Ishikawa (cell line): ENCODE data around the gene ITSN2.

Experiments used
- CEBPB ChIP-seq: IDR thresholded peaks from 2 replicates; pipeline ENCODE4 v1.6.1; 2012
- CREB1 ChIP-seq: IDR thresholded peaks from 2 replicates; pipeline ENCODE4 v1.6.1; 2012; ENCODE audit warnings: low read depth
- EGR1 ChIP-seq: IDR thresholded peaks from 2 replicates; pipeline ENCODE4 v1.6.1; 2012
- EP300 ChIP-seq: IDR thresholded peaks from 2 replicates; pipeline ENCODE4 v1.6.1; 2012; ENCODE audit warnings: borderline replicate concordance
- NFIC ChIP-seq: IDR thresholded peaks from 2 replicates; pipeline ENCODE4 v1.6.1; 2012
- RAD21 ChIP-seq: IDR thresholded peaks from 2 replicates; pipeline ENCODE4 v1.6.1; 2012; ENCODE audit warnings: low read depth
- TAF1 ChIP-seq: IDR thresholded peaks from 2 replicates; pipeline ENCODE4 v1.6.1; 2012; ENCODE audit warnings: low read depth, mild to moderate bottlenecking
- TCF12 ChIP-seq: IDR thresholded peaks from 2 replicates; pipeline ENCODE4 v1.6.1; 2012; ENCODE audit warnings: low read depth
- TEAD4 ChIP-seq: IDR thresholded peaks from 2 replicates; pipeline ENCODE4 v1.6.1; 2012
- USF1 ChIP-seq: IDR thresholded peaks from 2 replicates; pipeline ENCODE4 v1.6.1; 2012
- ZBTB7A ChIP-seq: IDR thresholded peaks from 2 replicates; pipeline ENCODE4 v1.6.1; 2012; ENCODE audit warnings: low read depth
- TF ChIP-seq, protein P1 (sequence below): IDR thresholded peaks from 2 replicates; pipeline ENCODE4 v1.6.1; 2012
- TF ChIP-seq, protein P2 (sequence below): IDR thresholded peaks from 2 replicates; pipeline ENCODE4 v1.6.1; 2012; ENCODE audit warnings: low read depth, mild to moderate bottlenecking

DNA sequence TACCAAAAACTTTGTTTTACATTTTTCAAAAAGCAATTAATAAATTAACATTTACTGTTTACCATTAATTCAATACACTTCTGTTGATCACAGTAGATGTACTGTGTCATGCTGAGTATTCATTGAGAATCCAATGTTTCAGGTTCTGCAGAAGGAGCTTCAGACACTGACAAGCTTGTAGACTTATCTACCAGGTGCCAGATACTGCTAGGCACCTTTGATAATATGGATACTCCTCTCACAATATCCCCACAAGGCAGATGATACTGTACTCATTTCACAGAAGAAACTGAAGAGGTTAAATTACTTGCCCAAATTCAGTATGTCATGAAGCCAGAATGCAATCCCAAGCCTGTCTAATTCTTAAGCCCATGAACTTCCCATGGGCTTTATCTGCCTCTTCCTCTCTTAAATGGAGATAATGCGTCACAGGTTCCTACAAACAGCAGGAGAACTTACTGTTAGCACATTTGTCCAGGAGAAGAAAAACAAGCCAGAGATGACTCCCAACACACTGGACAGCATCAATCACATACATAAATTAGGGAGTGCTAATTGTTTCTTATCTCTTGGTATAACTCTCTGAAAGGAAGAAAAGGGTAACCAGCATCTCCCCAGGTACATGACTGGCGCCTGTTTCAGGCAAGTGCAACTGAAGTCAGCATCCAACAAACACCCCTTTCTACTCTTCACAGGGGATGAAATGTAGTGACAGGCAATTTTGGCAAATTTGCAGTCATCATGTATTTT, 27.4 kb downstream of the ITSN2 start:
- no peak for TF ChIP-seq USF1
- TF ChIP-seq TEAD4 = no peak
- no peak for TF ChIP-seq TAF1
- TF ChIP-seq, protein P1, sequence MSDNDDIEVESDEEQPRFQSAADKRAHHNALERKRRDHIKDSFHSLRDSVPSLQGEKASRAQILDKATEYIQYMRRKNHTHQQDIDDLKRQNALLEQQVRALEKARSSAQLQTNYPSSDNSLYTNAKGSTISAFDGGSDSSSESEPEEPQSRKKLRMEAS = no peak
- no peak for TF ChIP-seq ZBTB7A
- TF ChIP-seq RAD21 = no peak
- TF ChIP-seq EP300 = no peak
- TF ChIP-seq CEBPB = no peak
- TF ChIP-seq, protein P2, sequence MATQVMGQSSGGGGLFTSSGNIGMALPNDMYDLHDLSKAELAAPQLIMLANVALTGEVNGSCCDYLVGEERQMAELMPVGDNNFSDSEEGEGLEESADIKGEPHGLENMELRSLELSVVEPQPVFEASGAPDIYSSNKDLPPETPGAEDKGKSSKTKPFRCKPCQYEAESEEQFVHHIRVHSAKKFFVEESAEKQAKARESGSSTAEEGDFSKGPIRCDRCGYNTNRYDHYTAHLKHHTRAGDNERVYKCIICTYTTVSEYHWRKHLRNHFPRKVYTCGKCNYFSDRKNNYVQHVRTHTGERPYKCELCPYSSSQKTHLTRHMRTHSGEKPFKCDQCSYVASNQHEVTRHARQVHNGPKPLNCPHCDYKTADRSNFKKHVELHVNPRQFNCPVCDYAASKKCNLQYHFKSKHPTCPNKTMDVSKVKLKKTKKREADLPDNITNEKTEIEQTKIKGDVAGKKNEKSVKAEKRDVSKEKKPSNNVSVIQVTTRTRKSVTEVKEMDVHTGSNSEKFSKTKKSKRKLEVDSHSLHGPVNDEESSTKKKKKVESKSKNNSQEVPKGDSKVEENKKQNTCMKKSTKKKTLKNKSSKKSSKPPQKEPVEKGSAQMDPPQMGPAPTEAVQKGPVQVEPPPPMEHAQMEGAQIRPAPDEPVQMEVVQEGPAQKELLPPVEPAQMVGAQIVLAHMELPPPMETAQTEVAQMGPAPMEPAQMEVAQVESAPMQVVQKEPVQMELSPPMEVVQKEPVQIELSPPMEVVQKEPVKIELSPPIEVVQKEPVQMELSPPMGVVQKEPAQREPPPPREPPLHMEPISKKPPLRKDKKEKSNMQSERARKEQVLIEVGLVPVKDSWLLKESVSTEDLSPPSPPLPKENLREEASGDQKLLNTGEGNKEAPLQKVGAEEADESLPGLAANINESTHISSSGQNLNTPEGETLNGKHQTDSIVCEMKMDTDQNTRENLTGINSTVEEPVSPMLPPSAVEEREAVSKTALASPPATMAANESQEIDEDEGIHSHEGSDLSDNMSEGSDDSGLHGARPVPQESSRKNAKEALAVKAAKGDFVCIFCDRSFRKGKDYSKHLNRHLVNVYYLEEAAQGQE = no peak
- TF ChIP-seq NFIC = no peak
- TF ChIP-seq EGR1 = no peak
- TF ChIP-seq TCF12 = no peak
- no peak for TF ChIP-seq CREB1
